ENCODE data around the gene HLF.

DNA sequence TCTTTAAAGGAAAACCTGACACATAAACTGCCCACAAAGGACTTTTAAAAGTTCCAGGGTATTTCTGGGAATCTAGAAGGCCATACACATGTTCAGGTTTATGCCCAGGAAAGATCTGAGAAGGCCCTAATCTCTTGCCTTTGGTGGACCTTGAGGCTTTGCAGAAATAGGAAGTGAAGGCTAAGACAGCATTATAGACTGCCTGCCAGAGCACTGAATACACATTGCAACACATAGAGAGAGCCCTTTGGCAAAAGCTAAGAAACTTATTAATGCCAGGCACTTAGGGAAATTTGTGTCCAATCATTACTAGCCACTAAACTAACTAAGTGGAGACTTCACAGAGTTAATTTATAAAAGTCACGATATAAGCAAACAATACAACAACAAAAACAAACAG lies 86.5 kb downstream of the HLF start:
- no peak for TF ChIP-seq EZH2phosphoT487 (IDR thresholded peaks at IDR 0.05; ENCODE audit: borderline replicate concordance)
- TF ChIP-seq, protein P1, sequence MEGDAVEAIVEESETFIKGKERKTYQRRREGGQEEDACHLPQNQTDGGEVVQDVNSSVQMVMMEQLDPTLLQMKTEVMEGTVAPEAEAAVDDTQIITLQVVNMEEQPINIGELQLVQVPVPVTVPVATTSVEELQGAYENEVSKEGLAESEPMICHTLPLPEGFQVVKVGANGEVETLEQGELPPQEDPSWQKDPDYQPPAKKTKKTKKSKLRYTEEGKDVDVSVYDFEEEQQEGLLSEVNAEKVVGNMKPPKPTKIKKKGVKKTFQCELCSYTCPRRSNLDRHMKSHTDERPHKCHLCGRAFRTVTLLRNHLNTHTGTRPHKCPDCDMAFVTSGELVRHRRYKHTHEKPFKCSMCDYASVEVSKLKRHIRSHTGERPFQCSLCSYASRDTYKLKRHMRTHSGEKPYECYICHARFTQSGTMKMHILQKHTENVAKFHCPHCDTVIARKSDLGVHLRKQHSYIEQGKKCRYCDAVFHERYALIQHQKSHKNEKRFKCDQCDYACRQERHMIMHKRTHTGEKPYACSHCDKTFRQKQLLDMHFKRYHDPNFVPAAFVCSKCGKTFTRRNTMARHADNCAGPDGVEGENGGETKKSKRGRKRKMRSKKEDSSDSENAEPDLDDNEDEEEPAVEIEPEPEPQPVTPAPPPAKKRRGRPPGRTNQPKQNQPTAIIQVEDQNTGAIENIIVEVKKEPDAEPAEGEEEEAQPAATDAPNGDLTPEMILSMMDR (IDR thresholded peaks at IDR 0.05 in 2 of 3, conservative IDR thresholded peaks at IDR 0.05 in 1 of 3; ENCODE audit: borderline replicate concordance in 1 of 3, insufficient read depth in 1 of 3, low read depth in 2 of 3, low read length in 2 of 3) = no peak
- no peak for TF ChIP-seq POLR2AphosphoS5 (IDR thresholded peaks at IDR 0.05; ENCODE audit: low read depth, low read length)
- no peak for TF ChIP-seq ELF1 (IDR thresholded peaks at IDR 0.05; ENCODE audit: borderline replicate concordance, low read depth)
- TF ChIP-seq YY1 (IDR thresholded peaks at IDR 0.05; ENCODE audit: extremely low read depth, insufficient replicate concordance, low read depth, low read length) = no peak
- TF ChIP-seq EZH2 (IDR thresholded peaks at IDR 0.05) = no peak

Data from HCT116 (cell line).